GM21447 (cell line): Measurements from ENCODE around the gene SSR3.
"Not testable (repeated sequence)": the region's sequence is repeated elsewhere in the genome, so short reads cannot be mapped to it uniquely, and the experiment has no call there.

Experiments
- ATAC-seq: cut with Tn5 transposase; IDR thresholded peaks from one replicate; pipeline ENCODE4 v1.9.1; 2021; ENCODE audit not compliant: unreplicated experiment

Gene SSR3

GRCh38 chr3:156554842-156555687, at the start of gene SSR3:
SSR3 (minus strand) TSS chr3:156555117; CDS start chr3:156555089, 28 bp downstream.
- peak; percentile 98 for ATAC-seq

GRCh38 chr3:156604064-156604641, 49.2 kb upstream of the SSR3 start:
- no peak for ATAC-seq

GRCh38 chr3:156603379-156604017, 48.6 kb upstream of the SSR3 start:
- no peak for ATAC-seq

GRCh38 chr3:156602424-156602823, 47.5 kb upstream of the SSR3 start:
- no peak for ATAC-seq

- no peak for ATAC-seq
These were observed 46.6 kb upstream of the SSR3 start for GRCh38 chr3:156601497-156601896.

GRCh38 chr3:156600834-156601233, 45.9 kb upstream of the SSR3 start:
- ATAC-seq, result no peak

- no peak for ATAC-seq
These were observed 44.4 kb upstream of the SSR3 start for GRCh38 chr3:156599089-156599874.

- ATAC-seq, result no peak
These were observed 43.5 kb upstream of the SSR3 start for GRCh38 chr3:156598413-156598812.

- no peak for ATAC-seq
These were observed 39.3 kb upstream of the SSR3 start for GRCh38 chr3:156594219-156594683.

GRCh38 chr3:156593814-156594213, 38.9 kb upstream of the SSR3 start:
- ATAC-seq, result no peak

GRCh38 chr3:156589806-156590205, 34.9 kb upstream of the SSR3 start:
- ATAC-seq, result not testable (repeated sequence)

- no peak for ATAC-seq
These were observed 32.8 kb upstream of the SSR3 start for GRCh38 chr3:156587760-156588069.

GRCh38 chr3:156586905-156587759, 32.2 kb upstream of the SSR3 start:
- no peak for ATAC-seq

GRCh38 chr3:156583469-156583868, 28.6 kb upstream of the SSR3 start:
- ATAC-seq, result no peak

- peak; percentile 55 for ATAC-seq
These were observed 27.7 kb upstream of the SSR3 start for GRCh38 chr3:156582532-156583183.

GRCh38 chr3:156581954-156582353, 27.0 kb upstream of the SSR3 start:
- ATAC-seq, result no peak

- no peak for ATAC-seq
These were observed 26.1 kb upstream of the SSR3 start for GRCh38 chr3:156581033-156581432.

GRCh38 chr3:156579427-156579851, 24.5 kb upstream of the SSR3 start:
- no peak for ATAC-seq

- ATAC-seq, result no peak
These were observed 22.8 kb upstream of the SSR3 start for GRCh38 chr3:156577736-156578135.
